SU-DHL-6 (cell line): ENCODE measurements around the gene DEAF1.

Experiments used
- H2AFZ ChIP-seq: fragments of 200-600 bp; sonication (generic); 2 replicates; pipeline ENCODE4 v1.6.1; 2014; ENCODE audit warnings: low read depth, mild to moderate bottlenecking, moderate library complexity, mixed read lengths, antibody characterized with exemption, low read length; ENCODE audit not compliant: severe bottlenecking
- H3F3A ChIP-seq: fragments of 200-600 bp; shearing (Covaris generic); 2 replicates; pipeline ENCODE4 v1.6.0; 2016; ENCODE audit warnings: antibody characterized with exemption, mild to moderate bottlenecking; ENCODE audit not compliant: insufficient read depth
- H3K27ac ChIP-seq: fragments of 200-600 bp; sonication (generic); 2 replicates; pipeline ENCODE4 v1.5.1; 2016; ENCODE audit warnings: low read depth, mild to moderate bottlenecking, low read length, moderate library complexity, mixed read lengths
- H3K27me3 ChIP-seq: fragments of 200-600 bp; sonication (generic), shearing (Covaris generic); 2 replicates; pipeline ENCODE4 v1.6.0; 2014; ENCODE audit warnings: mild to moderate bottlenecking, low read length
- H3K36me3 ChIP-seq: fragments of 200-600 bp; sonication (generic); 2 replicates; pipeline ENCODE4 v1.6.1; 2014; ENCODE audit warnings: mild to moderate bottlenecking, low read length, mixed read lengths
- H3K4me2 ChIP-seq: fragments of 300-600, 200-600 bp; shearing (Covaris generic), sonication (generic); 2 replicates; pipeline ENCODE4 v1.6.0; 2014; ENCODE audit warnings: low read length, low read depth, mild to moderate bottlenecking; ENCODE audit not compliant: poor library complexity, severe bottlenecking
- H3K4me3 ChIP-seq: fragments of 200-600 bp; sonication (generic); 2 replicates; pipeline ENCODE4 v1.5.1; 2014; ENCODE audit warnings: antibody characterized with exemption, low read length, mild to moderate bottlenecking, mixed read lengths; ENCODE audit not compliant: insufficient read depth, poor library complexity, severe bottlenecking
- H3K79me2 ChIP-seq: fragments of 200-600 bp; sonication (generic); 2 replicates; pipeline ENCODE4 v1.6.1; 2014; ENCODE audit warnings: mild to moderate bottlenecking, low read length, moderate library complexity; ENCODE audit not compliant: insufficient read depth
- H3K9ac ChIP-seq: fragments of 200-600 bp; sonication (generic); 2 replicates; pipeline ENCODE4 v1.7.0; 2014; ENCODE audit warnings: mild to moderate bottlenecking, low read length
- H3K9me2 ChIP-seq: fragments of 200-600 bp; sonication (generic); replicated peaks from 2 replicates; pipeline ENCODE4 v1.6.1; 2014; ENCODE audit warnings: low read length; ENCODE audit not compliant: insufficient read depth
- H3K9me3 ChIP-seq: fragments of 200-600 bp; sonication (generic); 2 replicates; pipeline ENCODE4 v1.6.1; 2014; ENCODE audit warnings: low read length, mixed read lengths; ENCODE audit not compliant: insufficient read depth
- H4K20me1 ChIP-seq: fragments of 200-600 bp; sonication (generic); 2 replicates; pipeline ENCODE4 v1.6.1; 2014; ENCODE audit warnings: low read depth, mild to moderate bottlenecking, antibody characterized with exemption, low read length, moderate library complexity, mixed read lengths
- CTCF ChIP-seq: fragments of 200-600 bp; sonication (generic); IDR thresholded peaks from one replicate; pipeline ENCODE4 v1.5.1; 2017; ENCODE audit warnings: antibody characterized with exemption, mild to moderate bottlenecking, low read length, moderate library complexity; ENCODE audit not compliant: insufficient read depth, poor library complexity, severe bottlenecking
- EZH2phosphoT487 ChIP-seq: fragments of 200-600 bp; sonication (generic), shearing (Covaris generic); conservative IDR thresholded peaks from 2 replicates; pipeline ENCODE4 v1.6.1; 2018; ENCODE audit warnings: mild to moderate bottlenecking, antibody characterized with exemption, low read length, moderate library complexity, mixed read lengths

DEAF1 gene

DNA sequence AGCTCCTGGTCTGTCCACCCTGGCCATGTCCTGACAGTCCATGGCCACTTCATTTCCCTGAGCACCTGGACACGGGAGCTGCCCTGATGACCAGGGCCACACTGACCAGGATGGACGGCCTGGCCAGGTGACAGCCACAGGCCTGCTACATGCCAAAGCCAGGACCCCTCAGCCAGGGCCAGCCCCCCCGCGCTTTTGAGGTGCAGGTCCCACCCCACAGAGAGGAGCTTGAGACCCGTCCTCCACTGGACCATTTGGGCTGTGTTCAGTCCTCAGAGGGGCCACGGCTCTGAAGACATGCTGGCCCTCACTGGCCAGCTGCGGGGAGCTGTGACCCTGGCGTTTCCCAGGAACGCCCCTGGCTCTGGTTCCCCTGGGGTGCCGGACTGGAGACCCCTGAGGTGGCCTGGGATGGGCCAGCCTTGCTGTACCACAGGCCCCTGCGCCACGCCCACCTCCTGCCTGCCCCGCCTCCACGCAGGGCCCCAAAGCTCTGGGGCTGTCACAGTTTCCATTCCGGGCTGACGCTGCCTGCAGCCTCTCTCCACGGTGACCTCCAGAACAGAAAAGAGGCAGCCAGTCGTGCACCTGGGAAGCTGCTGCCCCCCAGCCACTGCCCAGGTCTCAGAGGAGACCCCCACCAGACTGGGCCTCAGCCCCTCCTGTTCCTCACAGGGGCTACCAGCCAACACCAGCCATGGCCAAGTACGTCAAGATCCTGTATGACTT, 29.2 kb upstream of the DEAF1 start:
- no peaks in the 10 kb centered on the region for H3K79me2 ChIP-seq
- H3K9ac ChIP-seq, result no peak overlapping the region
- TF ChIP-seq CTCF (no peak), EZH2phosphoT487 (no peak)
- H3K27ac ChIP-seq, result no peak overlapping the region
- H2AFZ ChIP-seq, result no peak overlapping the region
- no peaks in the 10 kb centered on the region for H3K27me3 ChIP-seq
- no peaks in the 10 kb centered on the region for H4K20me1 ChIP-seq
- no peaks in the 10 kb centered on the region for H3K9me3 ChIP-seq
- H3K36me3 ChIP-seq, result no peaks in the 10 kb centered on the region
- no peaks in the 10 kb centered on the region for H3K9me2 ChIP-seq
- H3K4me2 ChIP-seq, result no peak overlapping the region
- H3K4me3 ChIP-seq, result no peak overlapping the region
- H3F3A ChIP-seq, result peaks cover 7% of the 10 kb centered on the region; the same call in 1 of the 2 replicates

DNA sequence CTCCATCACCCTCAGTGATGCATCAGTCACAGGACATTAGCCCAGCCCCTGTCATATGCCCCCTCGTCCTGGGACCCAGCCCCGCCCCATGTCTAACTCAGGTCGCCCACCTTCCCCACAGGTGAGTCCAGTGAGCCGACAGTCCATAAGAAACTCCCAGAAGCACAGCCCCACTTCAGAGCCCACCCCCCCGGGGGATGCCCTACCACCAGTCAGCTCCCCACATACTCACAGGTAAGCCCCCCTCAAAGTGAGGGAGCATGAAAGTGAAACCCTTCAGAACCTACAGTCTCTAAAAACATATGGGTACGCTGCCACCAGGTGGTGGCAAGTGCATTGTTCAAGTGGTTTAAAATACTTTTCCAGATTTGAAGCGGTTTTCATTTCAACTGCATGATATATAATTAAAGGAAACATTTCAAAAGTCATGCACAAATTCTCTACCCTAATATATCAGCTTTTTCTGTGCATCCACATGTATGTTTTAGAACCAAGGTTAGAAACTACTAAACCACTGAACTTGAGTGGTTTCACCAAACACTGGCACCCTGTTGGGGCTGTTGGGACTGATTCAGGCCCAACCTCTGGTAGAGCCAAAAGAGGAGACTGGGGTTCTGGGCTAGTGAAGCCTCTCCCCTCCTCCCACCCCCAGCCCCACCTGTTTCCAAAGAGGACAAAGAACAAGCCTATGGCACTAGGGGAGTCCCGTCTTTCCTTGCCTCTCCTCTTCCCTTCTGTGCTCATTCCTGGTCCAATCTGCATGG, 28.3 kb upstream of the DEAF1 start:
- Histone ChIP-seq H3K27ac (no peak overlapping the region), H3K9me2 (no peaks in the 10 kb centered on the region), H4K20me1 (no peaks in the 10 kb centered on the region), H3K36me3 (no peaks in the 10 kb centered on the region), H3K9me3 (no peaks in the 10 kb centered on the region), H3K4me3 (no peak overlapping the region), H3F3A (peaks cover 7% of the 10 kb centered on the region; the same call in 1 of the 2 replicates), H2AFZ (no peak overlapping the region), H3K27me3 (no peaks in the 10 kb centered on the region), H3K4me2 (peak overlapping the region; percentile 36), H3K9ac (no peak overlapping the region), H3K79me2 (no peaks in the 10 kb centered on the region)
- peak; percentile 91 for TF ChIP-seq CTCF
- no peak for TF ChIP-seq EZH2phosphoT487

DNA sequence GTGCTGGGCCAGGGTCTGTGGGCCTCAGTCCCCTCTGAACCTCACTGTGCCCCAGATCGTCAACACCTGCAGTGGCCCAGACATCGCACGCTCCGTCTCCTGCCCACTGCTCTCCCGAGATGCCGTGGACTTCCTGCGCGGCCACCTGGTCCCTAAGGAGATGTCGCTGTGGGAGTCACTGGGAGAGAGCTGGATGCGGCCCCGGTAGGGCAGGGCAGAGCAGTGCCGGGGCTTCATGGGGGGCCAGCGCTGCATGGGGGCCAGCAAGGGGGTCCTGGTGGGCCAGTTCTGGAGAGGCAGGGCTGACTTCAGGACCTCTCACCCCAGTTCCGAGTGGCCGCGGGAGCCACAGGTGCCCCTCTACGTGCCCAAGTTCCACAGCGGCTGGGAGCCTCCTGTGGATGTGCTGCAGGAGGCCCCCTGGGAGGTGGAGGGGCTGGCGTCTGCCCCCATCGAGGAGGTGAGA, 27.4 kb upstream of the DEAF1 start:
- peak overlapping the region; percentile 26 for H3K4me2 ChIP-seq
- no peaks in the 10 kb centered on the region for H4K20me1 ChIP-seq
- H3F3A ChIP-seq, result peaks cover 7% of the 10 kb centered on the region; the same call in 1 of the 2 replicates
- H3K79me2 ChIP-seq, result no peaks in the 10 kb centered on the region
- H3K4me3 ChIP-seq, result no peak overlapping the region
- no peak overlapping the region for H3K9ac ChIP-seq
- H3K27ac ChIP-seq, result no peak overlapping the region
- H2AFZ ChIP-seq, result no peak overlapping the region
- no peaks in the 10 kb centered on the region for H3K9me2 ChIP-seq
- TF ChIP-seq CTCF (no peak), EZH2phosphoT487 (no peak)
- H3K9me3 ChIP-seq, result no peaks in the 10 kb centered on the region
- H3K36me3 ChIP-seq, result no peaks in the 10 kb centered on the region
- H3K27me3 ChIP-seq, result no peaks in the 10 kb centered on the region
